Muscle of arm (tissue), 12 donors: ENCODE measurements around the gene PTX3. TPM values are rescaled to one million over a fixed set of nuclear protein-coding genes. Genes with fewer than 3 reads are reported as not detected.

ENCODE experiments used
- DNase-seq: peaks from one replicate; pipeline ENCODE4 v3.0.0-alpha.2; 2013
- polyA plus RNA-seq, 12 donors: library from polyadenylated mRNA; unstranded; fragments of 120-200 nt; gene quantifications; one replicate each; pipeline ENCODE4 v1.2.1, GENCODE V29; 2013; ENCODE audit not compliant: insufficient read length in 12 of 12

The PTX3 gene
- polyA plus RNA-seq, 12 donors: 3.8 to 15.8 (median 7.3) TPM; not detected in 1

DNA sequence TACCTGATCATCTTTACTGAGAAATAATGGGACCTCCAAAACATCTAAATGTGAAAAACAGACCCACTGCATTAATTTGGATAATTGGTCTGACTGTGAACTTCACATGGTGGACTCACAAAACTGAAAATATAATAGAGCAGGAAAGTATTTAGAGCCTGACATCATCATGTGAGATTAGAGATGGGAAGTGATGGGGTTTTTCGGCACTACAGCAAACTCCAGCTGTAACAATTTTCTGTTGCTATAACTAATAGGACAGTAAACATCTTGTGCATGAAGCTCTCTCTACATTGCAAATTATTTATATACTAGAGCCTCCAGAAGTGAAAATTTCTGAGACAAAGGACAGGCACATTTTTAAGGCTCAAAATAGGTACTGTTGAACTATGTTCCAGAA is 34.4 kb downstream of the PTX3 start:
- DNase-seq: no peak

DNA sequence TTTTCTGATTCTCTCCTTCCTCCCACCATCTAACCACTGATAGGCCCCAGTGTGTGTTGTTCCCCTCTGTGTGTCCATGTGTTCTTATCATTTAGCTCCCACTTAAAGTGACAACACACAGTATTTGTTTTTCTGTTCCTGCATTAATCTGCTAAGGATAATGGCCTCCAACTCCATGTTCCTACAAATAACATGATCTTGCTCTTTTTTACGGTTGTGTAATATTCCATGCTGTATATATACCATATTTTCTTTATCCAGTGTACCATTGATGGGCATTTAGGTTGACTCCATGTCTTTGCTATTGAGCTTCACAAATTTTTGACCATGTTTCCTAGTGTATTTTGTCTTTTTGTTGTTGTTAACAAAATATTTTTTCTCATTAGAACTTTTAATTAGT is 36.0 kb downstream of the PTX3 start:
- DNase-seq: no peak

DNA sequence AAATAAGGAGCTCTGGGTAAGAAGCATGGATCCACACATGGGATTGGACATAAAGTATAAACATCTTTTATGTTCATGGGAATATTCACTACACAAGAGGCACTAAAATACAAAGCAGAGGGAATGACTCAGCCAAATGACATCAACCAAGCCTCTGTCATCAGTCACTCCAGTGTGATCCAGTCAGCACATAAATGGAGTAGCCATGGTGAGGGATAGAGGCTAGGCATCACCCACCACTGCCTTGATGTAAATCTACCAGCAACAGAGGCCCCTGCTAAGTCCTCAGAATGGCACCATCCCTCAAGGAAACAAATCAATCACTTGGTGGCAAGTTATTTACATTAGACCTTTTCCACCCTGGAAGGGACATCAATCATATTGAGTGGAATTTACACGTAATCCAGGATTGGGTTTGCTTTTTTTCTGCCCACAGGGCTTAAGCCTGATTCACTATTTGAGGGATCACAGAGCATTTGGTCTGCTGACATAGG is 39.3 kb downstream of the PTX3 start:
- DNase-seq: no peak

DNA sequence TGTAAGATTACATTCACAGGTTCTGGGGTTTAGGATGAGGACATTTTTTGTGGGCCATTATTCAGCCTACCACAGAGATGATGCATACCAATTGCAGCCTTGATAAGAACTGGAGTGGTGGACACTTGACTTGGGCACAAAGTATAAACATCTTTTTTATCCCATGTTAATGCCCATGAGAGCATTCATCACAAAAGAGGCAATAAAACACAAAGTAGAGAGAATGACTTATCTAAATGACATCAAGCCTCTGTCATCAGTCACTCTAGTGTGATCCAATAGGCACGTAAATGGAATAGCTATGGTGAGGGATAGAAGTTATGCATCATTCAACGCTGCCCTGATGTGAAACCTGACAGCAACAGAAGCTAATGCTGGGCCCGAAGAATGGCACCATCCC is 40.8 kb downstream of the PTX3 start:
- no peak for DNase-seq

DNA sequence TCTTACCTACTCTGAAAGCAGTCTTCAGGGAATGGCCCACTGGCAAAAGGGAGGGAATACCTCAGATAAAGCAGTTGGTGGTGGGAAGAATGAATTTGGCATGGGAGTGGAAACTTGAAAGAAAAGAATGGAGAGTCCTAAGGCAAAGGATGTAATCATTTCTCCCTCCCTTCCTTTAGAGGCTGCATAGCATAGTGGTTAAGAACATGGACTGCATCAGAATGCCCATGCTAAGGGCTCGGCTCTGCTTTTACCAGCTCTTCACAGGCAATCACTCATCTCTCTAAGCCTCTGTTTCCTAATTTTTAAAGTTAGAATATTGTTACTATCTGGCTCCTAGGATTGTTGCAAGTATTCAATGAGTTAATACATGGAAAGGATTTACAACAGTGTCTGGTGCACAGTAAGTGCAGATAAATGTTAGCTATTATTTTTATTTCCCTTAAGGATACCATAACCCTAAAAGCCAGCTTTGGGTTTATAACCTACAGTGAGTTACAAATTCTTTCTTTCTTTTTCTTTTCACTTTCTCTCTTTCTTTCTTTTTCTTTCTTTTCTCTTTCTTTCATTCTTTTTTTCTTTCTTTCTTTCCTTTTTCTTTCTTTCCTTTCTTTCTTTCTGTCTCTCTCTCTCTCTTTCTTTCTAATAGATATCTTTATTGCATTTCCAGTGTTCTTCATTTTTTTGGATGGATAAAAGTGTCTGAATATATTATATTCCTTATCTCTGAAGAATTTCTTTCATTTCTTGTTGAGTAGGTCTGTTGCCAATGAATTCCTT is 43.0 kb downstream of the PTX3 start:
- DNase-seq: no peak

DNA sequence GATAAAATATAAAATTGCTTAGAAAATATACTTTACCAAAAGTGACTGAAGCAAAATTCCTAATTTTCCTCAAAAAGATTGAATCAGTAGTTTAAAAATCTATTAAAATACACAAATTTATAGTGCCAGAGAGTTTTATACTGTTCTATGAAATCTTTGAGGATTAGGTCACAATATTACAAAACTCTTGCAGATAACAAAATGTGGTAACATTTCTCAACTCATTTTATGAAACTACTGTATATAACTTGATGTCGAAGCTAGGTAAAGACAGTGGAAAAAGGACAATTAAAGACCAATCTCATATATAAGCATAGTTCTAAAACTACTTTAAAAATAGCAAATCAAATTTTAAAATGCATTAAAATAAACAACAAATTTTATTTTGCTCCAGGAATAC is 50.7 kb downstream of the PTX3 start:
- DNase-seq: no peak

DNA sequence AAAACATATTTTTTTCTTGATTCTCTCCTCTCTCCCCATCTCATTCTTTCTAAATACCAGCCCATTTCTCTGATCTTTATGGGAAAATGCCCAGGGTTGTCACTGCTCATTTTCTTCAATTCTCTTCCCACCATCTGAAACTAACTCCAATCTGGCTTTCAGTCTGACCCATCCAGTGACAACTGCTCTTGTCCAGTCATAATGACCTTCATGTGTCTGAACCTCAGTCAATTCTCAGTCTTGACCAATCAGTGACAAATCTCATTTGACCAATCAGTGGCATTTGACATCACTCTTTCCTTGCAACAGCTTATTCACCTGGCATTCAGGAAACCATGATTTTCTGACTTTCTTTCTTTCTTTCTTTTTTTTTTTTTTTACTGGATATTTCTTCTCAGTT is 51.5 kb downstream of the PTX3 start:
- no peak for DNase-seq

DNA sequence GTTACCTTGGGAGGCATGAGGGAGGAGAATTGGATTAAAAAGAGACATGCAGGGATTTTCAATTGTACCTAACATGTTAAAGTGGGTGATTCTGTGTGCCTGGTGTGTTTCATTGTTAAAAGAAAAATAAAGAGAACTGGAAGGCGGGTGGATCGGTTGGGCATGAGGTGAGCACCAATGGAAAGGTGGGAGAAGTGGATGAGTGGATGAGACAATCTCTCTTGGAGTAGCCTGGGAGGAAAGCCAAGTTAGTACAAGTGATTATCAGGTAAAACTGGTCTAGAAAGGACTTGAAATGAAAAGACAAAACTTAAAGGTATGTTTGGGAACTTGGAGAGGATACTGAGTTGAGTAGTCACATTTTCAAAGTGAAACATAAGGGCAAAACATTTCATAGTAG is 54.5 kb downstream of the PTX3 start:
- DNase-seq: no peak

Other genes starting within 250 kb of the PTX3 start
- 1 to 10 TPM in 5 of 12 donors, under 1 TPM in 5, not detected in 2; 0.46 to 3.8 (median 0.94) TPM for gene VEPH1, start 66.6 kb downstream of the PTX3 start, polyA plus RNA-seq